K562 (cell line): ENCODE results near the gene TMC6. TPM values are rescaled to one million over a fixed set of nuclear protein-coding genes. Genes with fewer than 3 reads are reported as not detected.
A peak's percentile ranks its signal among the peaks of the same experiment; 100 is the strongest.

ENCODE experiments used
- CEBPG ChIP-seq, 3 experiments: fragments of 200-800 bp in 1 of 3; sonication (Bioruptor generic) in 1 of 3; sonication (generic) in 1 of 3; formaldehyde crosslinking in 1 of 3; IDR thresholded peaks in 2 of 3; conservative IDR thresholded peaks in 1 of 3; 2 replicates each; pipeline versions ENCODE4 v1.6.1 to v1.8.0; 2016 to 2022; ENCODE audit warnings: missing compliant biosample characterization in 2 of 3, missing genetic modification characterization in 2 of 3, mild to moderate bottlenecking in 1 of 3, missing genetic modification reagents in 1 of 3
- NONO ChIP-seq, 2 experiments: fragments of 200-400 bp in 1 of 2; fragments of 450-650 bp in 1 of 2; formaldehyde crosslinking in 1 of 2; IDR thresholded peaks; 2 replicates each; pipeline ENCODE4 v1.6.1; 2017; ENCODE audit warnings: low read depth in 2 of 2, mild to moderate bottlenecking in 2 of 2, moderate library complexity in 2 of 2, low read length in 1 of 2
- RBFOX2 ChIP-seq: fragments of 200-400 bp; formaldehyde crosslinking; IDR thresholded peaks from 2 replicates; pipeline ENCODE4 v1.6.1; 2017; ENCODE audit warnings: low read depth, mild to moderate bottlenecking, low read length, moderate library complexity
- REST ChIP-seq, 2 experiments: fragments of 450-650 bp; formaldehyde crosslinking in 1 of 2; IDR thresholded peaks; 2 replicates each; pipeline versions ENCODE4 v1.4.0 to v1.6.1; 2014 to 2020; ENCODE audit warnings: mild to moderate bottlenecking in 2 of 2, borderline replicate concordance in 1 of 2, low read depth in 1 of 2
- RFX7 ChIP-seq: fragments of 250-450 bp; sonication (Bioruptor Pico); IDR thresholded peaks from 2 replicates; pipeline ENCODE4 v1.5.1; 2021; ENCODE audit warnings: mild to moderate bottlenecking
- RNF2 ChIP-seq: sonication (generic); IDR thresholded peaks from 2 replicates; pipeline ENCODE4 v1.6.1; 2016
- SRSF9 ChIP-seq: fragments of 200-400 bp; formaldehyde crosslinking; IDR thresholded peaks from 2 replicates; pipeline ENCODE4 v1.6.1; 2017; ENCODE audit warnings: low read depth, low read length, borderline replicate concordance
- ZBTB49 ChIP-seq: sonication (generic); formaldehyde crosslinking; IDR thresholded peaks from 2 replicates; pipeline ENCODE4 v1.8.0; 2022; ENCODE audit warnings: missing genetic modification reagents, mild to moderate bottlenecking, borderline replicate concordance
- ZBTB7A ChIP-seq: IDR thresholded peaks from 2 replicates; pipeline ENCODE4 v1.6.1; 2011; ENCODE audit warnings: low read depth, mild to moderate bottlenecking, low read length, moderate library complexity, borderline replicate concordance; ENCODE audit not compliant: control insufficient read depth
- ZNF311 ChIP-seq: fragments of 250-450 bp; sonication (Bioruptor Pico); IDR thresholded peaks from 2 replicates; pipeline ENCODE4 v1.4.0; 2020; ENCODE audit warnings: mild to moderate bottlenecking, moderate library complexity
- polyA plus RNA-seq, 8 experiments: library from polyadenylated mRNA; depleted of rRNA in 4 of 8; stranded (reverse) in 5 of 8; unstranded in 3 of 8; fragments of >200 nt; fragmentation: Nextera tagmentation in 2 of 8; fragmentation: Illumina TruSeq in 1 of 8; extraction: Ambion mirVana in 2 of 8; extraction: Trizol in 1 of 8; gene quantifications; 2 replicates each; pipeline versions ENCODE4 v1.2.1 to v1.2.3, GENCODE V29; 2011 to 2014; ENCODE audit warnings: inconsistent platforms in 1 of 8, missing spikeins in 1 of 8
- total RNA-seq, 7 experiments: library from RNA; depleted of rRNA in 6 of 7; stranded (reverse); fragments of >200 nt in 6 of 7; fragmentation: Illumina TruSeq in 2 of 7; extraction: Trizol in 2 of 7; gene quantifications; 2 replicates each; pipeline versions ENCODE4 v1.2.1 to v1.2.3, GENCODE V29; 2011 to 2021; ENCODE audit warnings: low replicate concordance in 1 of 7
- TF ChIP-seq, protein P1 (sequence below): IDR thresholded peaks from 3 replicates; pipeline ENCODE4 v1.6.1; 2011; ENCODE audit warnings: borderline replicate concordance, mild to moderate bottlenecking, moderate library complexity; ENCODE audit not compliant: insufficient read length; ENCODE audit errors: extremely low read depth

The TMC6 gene
- total and polyA plus RNA-seq, 9 of the 15 experiments (the other 6 are each of a cell fraction or from before 2014, with no cell fraction given), result 4.1 to 351 (median 66.9) TPM

DNA sequence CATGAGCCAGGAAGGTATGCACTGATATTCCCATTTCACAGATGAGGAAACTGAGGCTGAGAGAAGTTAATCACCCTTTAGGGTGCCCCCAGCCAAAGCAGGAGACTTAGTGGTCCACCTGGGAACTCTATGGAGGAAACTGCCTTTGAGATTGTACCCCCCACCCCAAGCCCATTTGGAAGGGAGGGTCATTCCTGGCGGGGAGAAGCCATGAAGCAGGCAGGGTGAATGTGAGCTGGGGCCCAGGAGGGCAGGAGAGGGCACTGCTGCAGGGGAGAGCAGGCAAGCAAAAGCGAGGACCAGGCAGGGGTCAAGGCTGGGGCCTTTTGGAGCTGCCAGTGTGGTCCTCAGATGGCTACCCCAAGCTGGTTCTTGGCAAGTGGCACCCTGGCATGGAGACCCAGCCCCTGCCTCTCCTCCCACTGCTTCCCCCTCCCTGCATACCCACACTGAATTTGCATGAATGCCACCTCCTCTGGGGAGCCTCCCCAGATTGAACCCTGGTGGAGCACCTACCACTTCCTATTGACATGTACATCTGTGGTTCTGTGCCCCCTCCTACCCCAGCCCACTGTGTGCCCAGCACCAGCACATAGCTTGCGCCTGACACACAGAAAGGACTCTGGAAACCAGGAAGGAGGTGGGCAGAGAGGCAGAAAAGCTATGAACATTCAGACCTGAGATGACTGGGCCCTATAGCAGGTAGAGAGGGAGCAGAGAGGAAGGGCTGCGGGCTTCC, 965 bp upstream of the TMC6 start (continued):
- TF ChIP-seq REST (IDR thresholded peaks at IDR 0.05; ENCODE audit: borderline replicate concordance), result no peak
- TF ChIP-seq REST (CRISPR knock-in tag; IDR thresholded peaks at IDR 0.05; ENCODE audit: low read depth), result 0 out of 2 replicates have a peak, but pooled peaks have one; percentile 11
- TF ChIP-seq SRSF9, result no peak
- TF ChIP-seq, protein P1, sequence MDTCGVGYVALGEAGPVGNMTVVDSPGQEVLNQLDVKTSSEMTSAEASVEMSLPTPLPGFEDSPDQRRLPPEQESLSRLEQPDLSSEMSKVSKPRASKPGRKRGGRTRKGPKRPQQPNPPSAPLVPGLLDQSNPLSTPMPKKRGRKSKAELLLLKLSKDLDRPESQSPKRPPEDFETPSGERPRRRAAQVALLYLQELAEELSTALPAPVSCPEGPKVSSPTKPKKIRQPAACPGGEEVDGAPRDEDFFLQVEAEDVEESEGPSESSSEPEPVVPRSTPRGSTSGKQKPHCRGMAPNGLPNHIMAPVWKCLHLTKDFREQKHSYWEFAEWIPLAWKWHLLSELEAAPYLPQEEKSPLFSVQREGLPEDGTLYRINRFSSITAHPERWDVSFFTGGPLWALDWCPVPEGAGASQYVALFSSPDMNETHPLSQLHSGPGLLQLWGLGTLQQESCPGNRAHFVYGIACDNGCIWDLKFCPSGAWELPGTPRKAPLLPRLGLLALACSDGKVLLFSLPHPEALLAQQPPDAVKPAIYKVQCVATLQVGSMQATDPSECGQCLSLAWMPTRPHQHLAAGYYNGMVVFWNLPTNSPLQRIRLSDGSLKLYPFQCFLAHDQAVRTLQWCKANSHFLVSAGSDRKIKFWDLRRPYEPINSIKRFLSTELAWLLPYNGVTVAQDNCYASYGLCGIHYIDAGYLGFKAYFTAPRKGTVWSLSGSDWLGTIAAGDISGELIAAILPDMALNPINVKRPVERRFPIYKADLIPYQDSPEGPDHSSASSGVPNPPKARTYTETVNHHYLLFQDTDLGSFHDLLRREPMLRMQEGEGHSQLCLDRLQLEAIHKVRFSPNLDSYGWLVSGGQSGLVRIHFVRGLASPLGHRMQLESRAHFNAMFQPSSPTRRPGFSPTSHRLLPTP, result peak; percentile 79
- TF ChIP-seq RBFOX2, result peak; percentile 43; the same call in 1 of the 2 replicates
- TF ChIP-seq NONO (IDR thresholded peaks at IDR 0.05; ENCODE audit: low read depth in 2 of 2, low read length in 1 of 2), result peak in 1 of 2 experiments; percentile 28; a peak in 1 of 4 replicates
- TF ChIP-seq ZBTB7A, result no peak
- TF ChIP-seq RFX7, result no peak
- no peak for TF ChIP-seq ZNF311 (CRISPR knock-in tag)
- no peak for TF ChIP-seq RNF2
- no peak for TF ChIP-seq ZBTB49 (CRISPR knock-in tag)
- TF ChIP-seq CEBPG (CRISPR knock-in tag; IDR thresholded peaks at IDR 0.05), result peak; percentile 35; the same call in 1 of the 2 replicates
- TF ChIP-seq CEBPG (tag; conservative IDR thresholded peaks at IDR 0.05 in 1 of 2, IDR thresholded peaks at IDR 0.05 in 1 of 2), result no peak
